Activated B cell treated with CpG ODN at 0.5 μM for 24 hours (primary cell): ENCODE results near the gene PSMD9. TPM values are rescaled to one million over a fixed set of nuclear protein-coding genes. Genes with fewer than 3 reads are reported as not detected.

ENCODE experiments used
- ATAC-seq: fragments of 200-7000 bp; cut with Tn5 transposase; one replicate; pipeline ENCODE4 v1.10.0; 2021; ENCODE audit warnings: low read depth, mild to moderate bottlenecking, moderate library complexity
- CTCF ChIA-PET: fragments of 350-600 bp; sonication (Branson Sonifier 250); formaldehyde crosslinking; loops from one replicate; lab custom pipeline; 2021; ENCODE audit warnings: antibody characterized with exemption; lab: Charles Lee
- POLR2A ChIA-PET: fragments of 350-600 bp; sonication (Branson Sonifier 250); formaldehyde crosslinking; loops from one replicate; lab custom pipeline; 2021; ENCODE audit warnings: antibody characterized with exemption; lab: Charles Lee
- DNase-seq: peaks from one replicate; pipeline ENCODE4 v3.0.0; 2022
- H3K27ac Mint-ChIP-seq: one replicate; pipeline ENCODE4 v1.8.0; 2020; ENCODE audit warnings: mixed read lengths
- H3K27me3 Mint-ChIP-seq: one replicate; pipeline ENCODE4 v1.8.0; 2021; ENCODE audit warnings: mixed read lengths
- H3K36me3 Mint-ChIP-seq: one replicate; pipeline ENCODE4 v1.8.0; 2021; ENCODE audit warnings: low read depth, mixed read lengths
- H3K4me1 Mint-ChIP-seq: one replicate; pipeline ENCODE4 v1.8.0; 2021; ENCODE audit warnings: mixed read lengths
- H3K4me3 Mint-ChIP-seq: one replicate; pipeline ENCODE4 v1.8.0; 2020; ENCODE audit warnings: mild to moderate bottlenecking, mixed read lengths
- H3K9me3 Mint-ChIP-seq: one replicate; pipeline ENCODE4 v1.8.0; 2020; ENCODE audit warnings: mixed read lengths
- intact Hi-C: fragments of 100-400 bp; cut with micrococcal nuclease; formaldehyde crosslinking; loops from one replicate; pipeline ENCODE4 v1.15.1; 2024
- total RNA-seq: library from RNA; stranded (reverse); gene quantifications from 2 replicates; pipeline ENCODE4 v1.2.3, GENCODE V29; 2022
- TF ChIP-seq, protein P1 (sequence below): fragments of 200-600 bp; IDR thresholded peaks from one replicate; pipeline ENCODE4 v1.8.0; 2022; ENCODE audit warnings: antibody characterized with exemption, mild to moderate bottlenecking

PSMD9 gene
- total RNA-seq, 1 donor from 2014 or later: 40.2 TPM

GRCh38 chr12:121947981-121948380 lies 59.4 kb downstream of the PSMD9 start:
- ATAC-seq: no peak
- H3K9me3 Mint-ChIP-seq: no peaks in the 10 kb centered on the region
- H3K4me1 Mint-ChIP-seq: no peaks in the 10 kb centered on the region

GRCh38 chr12:121949648-121950397 lies 61.2 kb downstream of the PSMD9 start:
- peaks cover 2% of the 10 kb centered on the region for H3K4me1 Mint-ChIP-seq
- CTCF ChIA-PET: no interaction called here
- TF ChIP-seq, protein P1, sequence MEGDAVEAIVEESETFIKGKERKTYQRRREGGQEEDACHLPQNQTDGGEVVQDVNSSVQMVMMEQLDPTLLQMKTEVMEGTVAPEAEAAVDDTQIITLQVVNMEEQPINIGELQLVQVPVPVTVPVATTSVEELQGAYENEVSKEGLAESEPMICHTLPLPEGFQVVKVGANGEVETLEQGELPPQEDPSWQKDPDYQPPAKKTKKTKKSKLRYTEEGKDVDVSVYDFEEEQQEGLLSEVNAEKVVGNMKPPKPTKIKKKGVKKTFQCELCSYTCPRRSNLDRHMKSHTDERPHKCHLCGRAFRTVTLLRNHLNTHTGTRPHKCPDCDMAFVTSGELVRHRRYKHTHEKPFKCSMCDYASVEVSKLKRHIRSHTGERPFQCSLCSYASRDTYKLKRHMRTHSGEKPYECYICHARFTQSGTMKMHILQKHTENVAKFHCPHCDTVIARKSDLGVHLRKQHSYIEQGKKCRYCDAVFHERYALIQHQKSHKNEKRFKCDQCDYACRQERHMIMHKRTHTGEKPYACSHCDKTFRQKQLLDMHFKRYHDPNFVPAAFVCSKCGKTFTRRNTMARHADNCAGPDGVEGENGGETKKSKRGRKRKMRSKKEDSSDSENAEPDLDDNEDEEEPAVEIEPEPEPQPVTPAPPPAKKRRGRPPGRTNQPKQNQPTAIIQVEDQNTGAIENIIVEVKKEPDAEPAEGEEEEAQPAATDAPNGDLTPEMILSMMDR: no peak
- H3K27me3 Mint-ChIP-seq: peaks cover 2% of the 10 kb centered on the region
- ATAC-seq: no peak
- H3K27ac Mint-ChIP-seq: no peak overlapping the region
- no peak overlapping the region for H3K4me3 Mint-ChIP-seq
- intact Hi-C loops: no loop called here
- POLR2A ChIA-PET: interaction anchor here (0.6 kb wide), 1 partner anchor 28 kb away, joined by 8 read pairs; no protein-coding TSS in a partner anchor
- H3K9me3 Mint-ChIP-seq: no peaks in the 10 kb centered on the region
- no peak for DNase-seq
- no peaks in the 10 kb centered on the region for H3K36me3 Mint-ChIP-seq

More at GRCh38 chr12:121947981-121948380, 59.4 kb downstream of the PSMD9 start:
- no peak for DNase-seq
- no peak overlapping the region for H3K27ac Mint-ChIP-seq
- ChIA-PET POLR2A (no interaction called here), CTCF (interaction anchor here (0.5 kb wide), 1 partner anchor 90 kb away, joined by 3 read pairs; no protein-coding TSS in a partner anchor)
- intact Hi-C loops: no loop called here
- TF ChIP-seq, protein P1: no peak
- peaks cover 2% of the 10 kb centered on the region for H3K27me3 Mint-ChIP-seq
- H3K36me3 Mint-ChIP-seq: no peaks in the 10 kb centered on the region
- no peak overlapping the region for H3K4me3 Mint-ChIP-seq

DNA sequence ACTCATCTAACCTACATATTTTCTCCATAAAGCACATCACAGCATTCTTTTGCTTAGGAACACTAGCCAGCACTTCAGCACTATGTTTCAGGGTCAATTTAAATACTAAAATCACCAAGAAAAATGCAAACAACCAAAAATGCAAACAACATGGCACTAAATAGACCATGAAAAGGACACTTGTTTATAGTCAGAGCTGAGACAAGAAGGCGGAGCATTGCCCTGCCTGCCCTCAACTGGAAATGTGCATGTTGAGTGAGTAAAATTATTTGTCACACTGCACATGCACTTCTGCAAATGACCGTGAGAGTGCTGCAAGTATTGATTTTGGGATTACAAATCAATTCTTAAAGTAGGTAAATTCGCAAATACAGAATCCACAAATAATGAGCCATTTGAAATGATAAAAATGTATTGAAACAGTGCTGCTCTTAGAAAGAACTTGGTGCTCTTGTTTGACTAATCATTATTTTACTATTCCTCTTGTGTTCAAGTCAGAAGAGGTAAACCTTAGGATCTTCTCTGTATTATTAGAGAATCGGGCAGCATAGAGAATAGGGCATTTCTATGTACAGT lies 64.6 kb downstream of the PSMD9 start:
- TF ChIP-seq, protein P1: no peak
- Mint-ChIP-seq H3K27me3 (peaks cover 2% of the 10 kb centered on the region), H3K4me1 (peaks cover 21% of the 10 kb centered on the region), H3K4me3 (no peak overlapping the region), H3K9me3 (no peaks in the 10 kb centered on the region), H3K36me3 (no peaks in the 10 kb centered on the region), H3K27ac (no peak overlapping the region)
- intact Hi-C loops: no loop called here
- ChIA-PET CTCF (no interaction called here), POLR2A (no interaction called here)
- ATAC-seq (no peak), DNase-seq (no peak)

DNA sequence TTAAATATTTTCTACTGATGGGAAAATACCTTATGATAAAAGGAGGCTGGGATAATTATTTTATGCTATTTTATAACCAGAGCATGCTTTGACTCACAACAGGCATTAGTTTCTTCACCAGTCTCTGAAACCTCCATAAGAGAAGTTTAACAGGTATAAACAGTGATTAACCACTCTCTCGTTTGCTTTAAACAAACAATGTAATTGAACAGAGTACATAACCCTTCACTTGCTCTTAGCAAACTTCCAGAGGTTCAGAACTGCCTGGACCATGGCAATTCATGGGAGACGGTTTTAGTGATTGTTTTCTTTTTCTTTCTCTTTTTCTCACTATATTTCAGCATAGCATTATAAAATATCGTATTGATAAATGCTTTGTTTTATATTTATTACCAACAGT lies 65.1 kb downstream of the PSMD9 start:
- ChIA-PET CTCF (no interaction called here), POLR2A (interaction anchor here (0.7 kb wide), 1 partner anchor 38 kb away, joined by 4 read pairs; no protein-coding TSS in a partner anchor)
- no peak for DNase-seq
- H3K27ac Mint-ChIP-seq: no peak overlapping the region
- H3K36me3 Mint-ChIP-seq: no peaks in the 10 kb centered on the region
- peaks cover 2% of the 10 kb centered on the region for H3K27me3 Mint-ChIP-seq
- no peaks in the 10 kb centered on the region for H3K9me3 Mint-ChIP-seq
- intact Hi-C loops: loop anchor here (2.0 kb wide), 1 partner anchor 77 kb away; no protein-coding TSS in a partner anchor
- ATAC-seq: no peak
- H3K4me3 Mint-ChIP-seq: no peak overlapping the region
- H3K4me1 Mint-ChIP-seq: peaks cover 21% of the 10 kb centered on the region
- TF ChIP-seq, protein P1: no peak
